Measurements from ENCODE around the gene GABRG3.

DNA sequence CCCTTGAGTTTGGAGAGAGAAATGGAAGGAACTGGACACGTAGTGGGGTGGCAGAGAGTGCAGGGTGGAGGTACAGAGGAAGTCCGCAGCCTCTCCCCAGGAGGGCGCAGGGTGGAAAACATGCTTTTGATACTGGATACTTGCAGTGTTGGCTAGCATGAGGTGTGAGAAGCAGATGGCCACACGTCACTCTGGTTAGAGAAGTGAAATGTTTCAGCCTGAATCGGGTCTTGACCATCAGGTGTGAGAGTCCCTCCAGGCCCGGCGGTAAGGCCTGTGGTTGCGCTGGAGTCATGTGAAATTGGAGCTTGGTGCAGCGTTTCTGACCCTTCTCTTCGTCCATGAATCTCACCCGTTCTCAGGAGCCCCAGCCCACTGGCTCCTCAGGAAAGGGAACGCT is 93.1 kb downstream of the GABRG3 start:
- TF ChIP-seq ZNF341 (tag by site-specific recombination; IDR thresholded peaks at IDR 0.05; ENCODE audit: low read depth) (no peak), ZNF529 (tag by site-specific recombination; IDR thresholded peaks at IDR 0.05; ENCODE audit: insufficient replicate concordance) (no peak), ZNF23 (tag by site-specific recombination; IDR thresholded peaks at IDR 0.05; ENCODE audit: borderline replicate concordance) (no peak), ZNF26 (tag by site-specific recombination; IDR thresholded peaks at IDR 0.05) (no peak), CTCF (tag by site-specific recombination; IDR thresholded peaks at IDR 0.05) (no peak), MYNN (tag by site-specific recombination; IDR thresholded peaks at IDR 0.05; ENCODE audit: borderline replicate concordance) (no peak)
